Gastroesophageal sphincter (tissue), 4 donors: Measurements from ENCODE around the gene GALNT9. TPM values are rescaled to one million over a fixed set of nuclear protein-coding genes. Genes with fewer than 3 reads are reported as not detected.
A peak's percentile ranks its signal among the peaks of the same experiment; 100 is the strongest.

Experiments used
- ATAC-seq: fragments of 150-250 bp; one replicate; pipeline ENCODE4 v1.9.1; 2016; ENCODE audit warnings: mild to moderate bottlenecking, moderate library complexity
- H3K27ac ChIP-seq, 4 donors: fragments of 200-600 bp; sonication (generic) in 3 of 4; 1 replicate in 3 of 4; 2 replicates in 1 of 4; pipeline ENCODE4 v1.5.1; 2016 to 2019
- H3K27me3 ChIP-seq: fragments of 200-600 bp; sonication (generic); one replicate; pipeline ENCODE4 v1.5.1; 2019
- H3K36me3 ChIP-seq, 2 donors: fragments of 200-600 bp; sonication (generic); one replicate each; pipeline ENCODE4 v1.5.1; 2019; ENCODE audit warnings: control low read depth in 1 of 2
- H3K4me1 ChIP-seq, 3 donors: fragments of 200-600 bp; sonication (generic); 1 replicate in 2 of 3; 2 replicates in 1 of 3; pipeline ENCODE4 v1.5.1; 2016 to 2019; ENCODE audit warnings: control low read depth in 2 of 3
- H3K4me3 ChIP-seq, 2 donors: fragments of 200-600 bp; sonication (generic); one replicate each; pipeline ENCODE4 v1.5.1; 2019; ENCODE audit warnings: mild to moderate bottlenecking in 1 of 2, moderate library complexity in 1 of 2
- H3K9me3 ChIP-seq, 3 donors: fragments of 200-600 bp; sonication (generic); one replicate each; pipeline ENCODE4 v1.5.1; 2017 to 2019; ENCODE audit warnings: control low read depth in 2 of 3
- EP300 ChIP-seq: sonication (generic); formaldehyde crosslinking; IDR thresholded peaks from one replicate; pipeline ENCODE4 v1.6.1; 2017; ENCODE audit warnings: antibody characterized with exemption, mild to moderate bottlenecking
- POLR2A ChIP-seq, 2 donors: fragments of 450-650 bp; IDR thresholded peaks; one replicate each; pipeline ENCODE4 v1.6.1; 2017; ENCODE audit warnings: antibody characterized with exemption in 2 of 2, mild to moderate bottlenecking in 2 of 2, moderate library complexity in 1 of 2
- POLR2AphosphoS5 ChIP-seq: sonication (generic); formaldehyde crosslinking; IDR thresholded peaks from one replicate; pipeline ENCODE4 v1.6.1; 2017; ENCODE audit warnings: antibody characterized with exemption
- WGBS, 2 donors: methylation state at CpG; one replicate each; pipeline ENCODE4 v1.1.5; 2018; ENCODE audit warnings: low coverage in 1 of 2; 5-methylcytosine and 5-hydroxymethylcytosine counted together
- total RNA-seq, 4 donors: library from RNA; depleted of rRNA; stranded (reverse); fragments of >200 nt; gene quantifications; one replicate each; pipeline ENCODE4 v1.1.0, GENCODE V29; 2016
- TF ChIP-seq, protein P1 (sequence below), 4 experiments: fragments of 200-600 bp in 2 of 4; fragments of 450-650 bp in 2 of 4; sonication (generic) in 1 of 4; IDR thresholded peaks; one replicate each; pipeline ENCODE4 v1.5.1; 2017 to 2019; ENCODE audit warnings: antibody characterized with exemption in 4 of 4, mild to moderate bottlenecking in 2 of 4, moderate library complexity in 2 of 4

GALNT9 gene
- total RNA-seq, 4 donors from 2014 or later = 2.0 TPM; not detected in 3

- H3K9me3 ChIP-seq = peaks cover 0 to 37% (median 0%) of the 10 kb centered on the region in 3 donors
- no peak for ATAC-seq
- TF ChIP-seq, protein P1, sequence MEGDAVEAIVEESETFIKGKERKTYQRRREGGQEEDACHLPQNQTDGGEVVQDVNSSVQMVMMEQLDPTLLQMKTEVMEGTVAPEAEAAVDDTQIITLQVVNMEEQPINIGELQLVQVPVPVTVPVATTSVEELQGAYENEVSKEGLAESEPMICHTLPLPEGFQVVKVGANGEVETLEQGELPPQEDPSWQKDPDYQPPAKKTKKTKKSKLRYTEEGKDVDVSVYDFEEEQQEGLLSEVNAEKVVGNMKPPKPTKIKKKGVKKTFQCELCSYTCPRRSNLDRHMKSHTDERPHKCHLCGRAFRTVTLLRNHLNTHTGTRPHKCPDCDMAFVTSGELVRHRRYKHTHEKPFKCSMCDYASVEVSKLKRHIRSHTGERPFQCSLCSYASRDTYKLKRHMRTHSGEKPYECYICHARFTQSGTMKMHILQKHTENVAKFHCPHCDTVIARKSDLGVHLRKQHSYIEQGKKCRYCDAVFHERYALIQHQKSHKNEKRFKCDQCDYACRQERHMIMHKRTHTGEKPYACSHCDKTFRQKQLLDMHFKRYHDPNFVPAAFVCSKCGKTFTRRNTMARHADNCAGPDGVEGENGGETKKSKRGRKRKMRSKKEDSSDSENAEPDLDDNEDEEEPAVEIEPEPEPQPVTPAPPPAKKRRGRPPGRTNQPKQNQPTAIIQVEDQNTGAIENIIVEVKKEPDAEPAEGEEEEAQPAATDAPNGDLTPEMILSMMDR (IDR thresholded peaks at IDR 0.05) = no peak
- TF ChIP-seq POLR2A (IDR thresholded peaks at IDR 0.05) (no peak), EP300 (no peak)
- H3K27ac ChIP-seq = no peak overlapping the region
- H3K27me3 ChIP-seq = peaks cover 36% of the 10 kb centered on the region
- 73 to 92% methylated on average over 2 to 9 of the region's 10 CpGs for WGBS, 2 donors
- H3K4me1 ChIP-seq = no peaks in the 10 kb centered on the region
- H3K4me3 ChIP-seq = no peak overlapping the region
- no peaks in the 10 kb centered on the region for H3K36me3 ChIP-seq
Observed at GRCh38 chr12:132182711-132183365, 146.6 kb downstream of the GALNT9 start.

DNA sequence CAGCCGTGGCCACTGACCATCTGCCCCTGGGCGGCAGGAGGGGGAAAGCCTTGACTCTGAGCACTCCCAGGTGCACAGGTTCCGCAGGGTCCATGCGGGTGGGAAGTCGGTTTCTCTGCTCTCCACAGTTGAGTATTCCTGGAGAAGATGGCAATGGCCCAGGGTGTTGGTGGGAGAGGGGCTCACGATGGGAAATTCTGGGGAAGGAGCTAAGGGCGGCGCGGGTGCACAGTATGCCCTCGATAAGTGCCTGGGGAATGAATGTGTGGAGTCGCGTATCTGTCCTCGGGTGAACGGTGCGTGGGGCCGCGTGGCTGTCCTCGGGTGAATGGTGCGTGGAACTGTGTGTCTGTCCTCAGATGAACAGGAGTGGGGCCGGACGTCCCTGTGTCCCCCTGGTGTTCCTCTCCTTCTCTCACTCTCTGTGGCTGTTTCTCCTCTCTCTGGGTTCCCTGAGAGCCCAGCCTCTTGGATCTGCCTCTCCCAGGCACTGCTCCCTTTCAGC, 147.1 kb downstream of the GALNT9 start:
- Histone ChIP-seq H3K27me3 (peaks cover 38% of the 10 kb centered on the region), H3K36me3 (no peaks in the 10 kb centered on the region), H3K9me3 (peaks cover 0 to 31% (median 0%) of the 10 kb centered on the region in 3 donors), H3K4me3 (no peak overlapping the region), H3K27ac (no peak overlapping the region), H3K4me1 (no peaks in the 10 kb centered on the region)
- TF ChIP-seq EP300 = no peak
- TF ChIP-seq, protein P1 (IDR thresholded peaks at IDR 0.05) = no peak
- TF ChIP-seq POLR2AphosphoS5 = no peak
- no peak for TF ChIP-seq POLR2A (IDR thresholded peaks at IDR 0.05)
- 92% methylated on average over 18 of the region's 21 CpGs; no CpG with 5 or more reads in 1 of the 2 donors for WGBS, 2 donors
- no peak for ATAC-seq

DNA sequence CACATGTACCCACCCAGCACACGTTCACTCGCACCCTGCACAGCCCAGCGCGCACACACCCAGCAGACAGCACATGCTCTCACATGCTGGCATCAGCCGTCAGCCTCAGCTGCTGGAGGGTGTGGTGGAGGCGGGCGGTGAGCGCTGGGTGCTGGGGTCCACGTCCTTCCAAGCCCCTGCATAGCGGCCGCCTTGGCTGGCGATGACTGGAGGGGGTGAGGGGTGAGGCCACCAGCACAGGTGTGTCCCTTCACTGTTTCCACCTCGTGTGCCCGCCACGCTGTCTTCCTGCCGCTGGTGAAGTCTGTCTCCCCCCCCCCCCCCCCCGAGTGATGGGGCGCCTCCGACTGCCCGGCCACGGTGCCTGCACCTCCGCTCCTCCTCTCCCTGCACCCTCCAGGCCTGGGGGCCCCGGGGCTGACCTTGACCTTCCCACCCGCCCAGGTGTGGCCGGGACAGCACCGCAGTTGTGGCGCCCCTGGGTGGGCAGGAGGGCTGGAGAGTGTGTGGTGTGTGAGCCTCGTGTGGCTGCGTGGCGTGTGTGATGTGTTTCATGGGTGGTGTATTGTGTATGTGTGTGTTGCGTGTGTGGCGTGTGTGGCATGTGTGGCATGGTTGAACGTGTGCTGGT, 147.7 kb downstream of the GALNT9 start:
- H3K36me3 ChIP-seq = no peaks in the 10 kb centered on the region
- no peak for TF ChIP-seq EP300
- no peak for TF ChIP-seq POLR2AphosphoS5
- TF ChIP-seq POLR2A (IDR thresholded peaks at IDR 0.05) = no peak
- TF ChIP-seq, protein P1 (IDR thresholded peaks at IDR 0.05) = no peak
- no peaks in the 10 kb centered on the region for H3K4me1 ChIP-seq
- no peak overlapping the region for H3K27ac ChIP-seq
- peaks cover 0 to 26% (median 0%) of the 10 kb centered on the region in 3 donors for H3K9me3 ChIP-seq
- peak; percentile 23 for ATAC-seq
- H3K4me3 ChIP-seq = no peak overlapping the region
- WGBS, 2 donors = 70% methylated on average over 2 of the region's 33 CpGs; no CpG with 5 or more reads in 1 of the 2 donors
- peaks cover 44% of the 10 kb centered on the region for H3K27me3 ChIP-seq

GRCh38 chr12:132180648-132181546, 148.5 kb downstream of the GALNT9 start:
- Histone ChIP-seq H3K27ac (no peak overlapping the region), H3K4me3 (no peak overlapping the region), H3K36me3 (no peaks in the 10 kb centered on the region), H3K9me3 (peaks cover 0 to 18% (median 0%) of the 10 kb centered on the region in 3 donors), H3K4me1 (no peaks in the 10 kb centered on the region), H3K27me3 (peaks cover 51% of the 10 kb centered on the region)
- TF ChIP-seq EP300 (no peak), POLR2AphosphoS5 (no peak), POLR2A (IDR thresholded peaks at IDR 0.05) (no peak)
- TF ChIP-seq, protein P1 (IDR thresholded peaks at IDR 0.05) = no peak
- ATAC-seq = no peak
- WGBS, 2 donors = 81 to 87% methylated on average over 11 to 14 of the region's 30 CpGs
